GM18517 (cell line): ENCODE data around the gene ZNF217.
A peak's percentile ranks its signal among the peaks of the same experiment; 100 is the strongest.
"Not testable (repeated sequence)": the region's sequence is repeated elsewhere in the genome, so short reads cannot be mapped to it uniquely, and the experiment has no call there.

Experiments
- ATAC-seq: cut with Tn5 transposase; IDR thresholded peaks from one replicate; pipeline ENCODE4 v1.9.1; 2021; ENCODE audit warnings: mild to moderate bottlenecking, moderate library complexity; ENCODE audit not compliant: unreplicated experiment

The ZNF217 gene

DNA sequence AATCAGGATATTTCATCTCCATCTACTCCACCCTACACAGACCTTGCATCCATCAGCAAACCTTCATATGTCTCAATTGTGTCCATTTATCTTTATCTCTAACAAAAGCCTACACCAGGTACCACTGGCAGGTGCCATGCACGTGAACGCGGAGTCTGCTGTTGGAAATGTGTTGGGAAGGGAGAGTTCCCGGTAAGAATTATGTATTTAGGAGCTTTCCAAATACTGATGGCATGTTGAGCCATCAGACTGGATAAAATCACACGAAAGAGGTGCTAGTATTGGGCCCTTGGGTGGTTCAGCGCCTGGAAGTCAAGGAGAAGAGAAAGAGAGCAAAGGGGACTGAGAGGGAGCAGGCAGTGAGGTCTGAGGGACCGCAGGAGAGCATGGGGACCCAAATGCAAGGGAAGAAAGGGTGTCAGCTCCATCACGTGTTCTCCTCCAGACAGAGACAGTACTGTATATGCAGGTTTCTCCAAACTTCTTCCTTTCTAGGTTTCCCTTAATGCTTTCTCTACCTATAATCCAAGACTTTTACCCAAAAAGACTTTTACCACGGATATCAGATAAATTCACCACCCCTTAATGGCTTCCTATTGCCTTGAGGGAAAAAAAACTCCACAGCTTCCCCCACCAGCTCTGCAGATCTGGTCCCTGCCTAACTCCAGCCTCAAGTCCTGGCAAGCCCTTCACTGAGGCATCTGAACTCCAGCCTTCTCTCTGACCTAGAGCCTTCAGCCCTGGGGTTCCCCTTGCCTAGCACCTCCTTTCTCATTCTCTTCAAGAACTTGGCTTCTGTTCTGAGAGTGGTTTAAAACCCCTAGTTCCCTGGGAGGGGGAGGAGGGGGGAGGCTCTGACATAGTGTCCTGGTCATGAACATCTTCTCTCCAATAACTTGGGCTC, 4.8 kb upstream of the ZNF217 start:
- no peak for ATAC-seq

GRCh38 chr20:53597521-53598120, 4.0 kb upstream of the ZNF217 start:
- ATAC-seq = no peak

GRCh38 chr20:53597030-53597482, 3.4 kb upstream of the ZNF217 start:
- no peak for ATAC-seq

- ATAC-seq = not testable (repeated sequence)
Measured at GRCh38 chr20:53596189-53597001, 2.8 kb upstream of the ZNF217 start.

DNA sequence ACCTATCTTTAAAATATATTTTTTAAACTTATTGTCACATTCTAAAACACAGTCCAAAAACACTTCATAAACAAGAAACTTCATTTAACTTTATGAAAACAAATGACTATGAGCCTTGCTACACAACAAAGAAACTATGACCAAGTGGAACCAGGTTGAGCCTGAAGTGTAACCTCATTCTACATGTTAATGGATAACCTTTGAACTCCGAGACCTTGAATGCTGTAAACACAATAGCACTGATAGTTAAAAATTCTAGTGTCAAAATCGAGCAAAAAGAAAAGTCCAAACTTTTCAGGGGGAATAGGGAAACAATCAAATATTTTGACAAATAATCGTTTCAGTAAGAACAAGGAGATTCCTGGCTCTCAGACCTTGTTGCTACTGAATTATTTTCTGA, 2.1 kb upstream of the ZNF217 start:
- not testable (repeated sequence) for ATAC-seq

GRCh38 chr20:53595018-53595378, 1.4 kb upstream of the ZNF217 start:
- ATAC-seq = no peak

- peak; percentile 56 for ATAC-seq
Measured at GRCh38 chr20:53594068-53595017, 704 bp upstream of the ZNF217 start.

DNA sequence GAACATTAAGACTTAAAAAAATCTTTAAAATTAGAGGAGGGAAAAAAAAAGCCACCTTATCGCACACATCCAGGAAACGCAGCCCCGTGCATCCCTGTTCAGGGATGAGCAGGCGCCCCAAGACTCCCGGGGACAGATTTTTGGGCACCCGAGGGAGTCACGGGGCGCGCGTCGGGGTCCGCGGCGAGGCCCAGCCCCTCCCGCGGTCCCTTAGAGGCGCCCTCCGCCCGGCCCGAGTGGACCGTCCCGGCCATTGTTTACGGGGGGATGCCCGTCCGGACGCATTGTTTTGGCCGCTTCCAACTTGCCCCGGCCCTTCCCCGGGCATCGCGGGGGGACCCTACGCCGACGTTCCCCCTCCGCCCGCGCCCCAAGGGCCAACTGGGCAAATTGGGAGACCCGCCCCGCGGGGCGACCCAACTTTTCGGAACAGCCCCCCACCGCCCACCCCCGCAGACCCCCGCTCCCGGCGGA, 610 bp downstream of the ZNF217 start:
- no peak for ATAC-seq

- not testable (repeated sequence) for ATAC-seq
Measured at GRCh38 chr20:53592454-53592991, 1.1 kb downstream of the ZNF217 start.

DNA sequence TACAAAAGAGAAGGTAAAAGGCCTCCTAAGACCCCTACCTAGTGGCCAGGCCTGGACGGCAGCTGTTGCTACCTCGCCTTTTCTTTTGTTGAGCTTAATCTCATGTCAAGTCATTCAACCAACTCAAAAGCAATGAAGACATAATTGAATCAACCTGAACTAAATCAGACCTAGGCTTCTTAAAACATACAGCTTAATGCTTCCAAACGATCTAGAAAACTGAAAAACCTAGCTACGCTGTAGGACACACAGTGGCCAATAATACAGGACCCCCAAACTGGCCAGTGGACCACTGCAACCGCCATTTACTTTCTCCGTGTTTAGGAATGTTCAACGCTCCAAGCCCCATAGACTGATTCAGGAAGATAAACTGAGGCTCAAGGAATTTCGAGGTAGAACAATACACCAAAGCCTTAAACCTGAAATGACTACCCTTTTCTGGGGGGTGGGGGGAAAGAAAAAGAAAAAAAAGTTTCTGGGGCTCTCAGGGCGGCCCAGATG, 1.6 kb downstream of the ZNF217 start:
- not testable (repeated sequence) for ATAC-seq

DNA sequence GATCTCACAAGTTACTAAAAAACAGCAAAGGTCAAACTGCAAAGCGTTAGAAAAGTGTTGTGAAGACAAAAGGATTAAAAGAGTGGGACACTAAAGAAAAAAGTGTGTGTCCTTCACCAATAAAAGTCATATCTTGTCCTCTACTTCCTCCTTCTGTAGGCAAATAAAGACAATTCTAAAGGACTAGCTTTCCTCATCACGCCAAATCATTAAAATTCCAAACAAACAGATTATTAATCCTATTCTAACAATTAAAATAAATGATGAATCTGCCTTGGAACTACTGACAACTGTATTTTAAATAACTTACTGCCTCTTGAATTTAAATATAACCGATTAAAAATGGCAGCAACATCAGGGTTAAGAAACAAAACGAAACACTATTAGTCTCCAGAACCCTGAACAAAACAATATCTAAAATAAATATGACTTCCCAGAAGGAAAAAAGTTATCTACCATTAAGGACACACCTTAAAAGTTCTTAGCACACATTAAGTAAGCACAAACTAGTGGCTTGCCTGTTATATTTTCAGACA, 2.4 kb downstream of the ZNF217 start:
- ATAC-seq = not testable (repeated sequence)

DNA sequence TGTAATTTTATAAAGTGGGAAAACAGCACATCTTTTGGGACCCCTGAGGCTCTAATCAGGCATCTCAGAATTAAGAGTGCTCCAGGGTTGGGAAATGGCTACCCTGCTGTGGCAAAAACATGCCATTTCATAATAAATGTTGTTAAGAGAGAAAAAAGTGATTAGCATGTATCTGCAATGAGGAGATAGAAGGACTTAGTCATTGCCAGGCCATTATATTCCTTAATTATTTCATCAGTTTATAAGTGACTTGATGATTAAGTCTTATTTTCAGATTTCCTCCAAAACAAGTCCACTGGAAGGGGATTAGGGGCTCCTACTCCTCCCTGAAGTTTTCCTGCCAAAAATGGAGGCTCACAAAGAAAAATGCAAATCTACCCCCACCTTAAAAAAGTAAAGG, 3.0 kb downstream of the ZNF217 start:
- ATAC-seq = not testable (repeated sequence)

DNA sequence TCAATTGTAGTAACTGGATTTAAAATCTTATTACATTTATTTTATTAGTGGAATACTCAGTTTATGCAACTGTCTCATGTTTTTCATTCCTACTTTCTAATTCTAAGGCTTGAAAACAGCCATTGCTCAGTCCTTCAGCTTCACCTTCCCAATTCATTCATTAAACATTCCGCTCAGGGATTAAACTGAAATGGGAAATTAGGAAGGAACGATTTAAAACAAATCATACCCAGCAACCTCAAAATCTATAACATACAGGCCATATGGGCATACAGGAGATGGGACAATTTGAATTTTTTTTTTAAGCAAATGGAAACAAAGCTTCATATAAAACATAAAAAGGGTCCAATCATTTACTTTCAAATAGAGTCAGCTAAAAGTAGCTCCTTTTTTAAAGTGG, 3.5 kb downstream of the ZNF217 start:
- not testable (repeated sequence) for ATAC-seq

DNA sequence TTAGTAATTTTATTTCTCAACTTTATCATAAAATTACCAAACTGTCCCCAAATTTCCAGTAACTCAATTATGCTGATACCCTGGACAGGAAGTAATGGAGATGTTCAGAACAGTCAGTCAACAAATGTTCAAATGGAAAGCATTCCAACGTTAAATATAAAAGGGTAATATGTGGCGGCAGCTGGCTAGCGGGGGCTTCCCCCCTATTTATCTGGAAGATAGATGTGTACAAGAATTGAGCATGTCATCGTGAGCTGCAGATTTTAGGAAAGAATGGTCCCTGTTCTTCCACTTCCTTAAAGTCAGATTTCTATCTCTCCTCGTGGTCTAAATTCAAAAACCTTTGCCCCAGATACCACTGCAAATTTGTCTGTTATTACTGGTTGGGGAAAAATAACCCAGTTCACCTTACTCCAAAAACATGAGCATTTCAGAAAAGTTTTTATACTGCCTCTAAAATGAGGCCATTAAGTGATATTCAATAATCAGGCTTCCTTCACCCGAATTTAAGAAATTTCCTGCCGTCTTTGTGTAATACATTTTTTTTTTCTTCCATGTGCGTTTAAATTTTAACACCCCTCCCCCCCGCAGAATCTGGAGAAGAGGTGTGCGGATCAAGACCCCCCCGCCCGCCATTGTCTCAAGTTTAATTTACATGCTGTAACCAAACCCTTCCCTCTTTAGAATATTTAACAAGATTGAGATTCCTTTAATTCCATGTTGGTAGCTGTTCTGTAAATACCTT, 4.1 kb downstream of the ZNF217 start:
- not testable (repeated sequence) for ATAC-seq

DNA sequence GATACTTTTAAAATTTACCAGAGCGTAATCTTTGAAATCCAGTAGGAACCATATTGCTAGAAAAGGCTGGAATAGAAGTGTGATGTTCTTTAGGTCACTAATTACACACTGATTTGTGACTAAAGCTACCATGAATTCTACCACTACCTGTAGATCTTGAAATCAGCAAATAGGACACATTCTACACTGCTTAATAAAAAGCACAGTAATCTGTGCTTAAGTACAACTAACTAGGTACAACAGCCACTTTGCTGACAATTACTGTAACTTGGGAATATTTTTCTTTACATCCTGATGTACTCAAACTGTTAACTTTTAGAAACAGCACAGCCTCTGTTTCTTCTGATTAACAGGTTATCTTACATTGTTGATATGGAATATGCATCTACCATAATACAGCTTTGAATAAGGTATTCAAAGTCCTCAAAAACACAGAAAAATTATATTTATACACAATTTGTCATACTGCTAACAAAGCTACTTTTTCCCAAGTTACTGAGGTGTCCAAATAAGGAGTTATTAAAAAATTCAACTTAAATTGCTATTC, 6.4 kb downstream of the ZNF217 start:
- ATAC-seq = not testable (repeated sequence)

DNA sequence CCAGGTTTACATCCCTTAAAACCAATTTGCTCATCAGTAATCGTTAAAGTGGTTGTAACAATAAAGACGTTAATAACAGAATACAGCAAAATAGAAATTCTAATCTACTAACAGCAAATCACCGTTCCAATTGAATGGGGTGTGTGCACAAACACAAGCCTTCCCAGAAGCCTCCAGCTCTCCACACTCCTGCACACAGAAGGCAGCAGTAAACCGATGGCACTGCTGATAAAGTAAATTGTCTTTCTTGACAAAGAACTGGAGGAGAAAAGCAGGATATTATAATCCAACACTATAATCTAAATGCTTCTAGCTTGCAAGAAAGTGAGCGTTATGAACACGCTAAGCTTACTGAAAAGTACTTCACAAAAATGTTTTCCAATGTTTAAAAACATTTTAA, 7.0 kb downstream of the ZNF217 start:
- no peak for ATAC-seq

DNA sequence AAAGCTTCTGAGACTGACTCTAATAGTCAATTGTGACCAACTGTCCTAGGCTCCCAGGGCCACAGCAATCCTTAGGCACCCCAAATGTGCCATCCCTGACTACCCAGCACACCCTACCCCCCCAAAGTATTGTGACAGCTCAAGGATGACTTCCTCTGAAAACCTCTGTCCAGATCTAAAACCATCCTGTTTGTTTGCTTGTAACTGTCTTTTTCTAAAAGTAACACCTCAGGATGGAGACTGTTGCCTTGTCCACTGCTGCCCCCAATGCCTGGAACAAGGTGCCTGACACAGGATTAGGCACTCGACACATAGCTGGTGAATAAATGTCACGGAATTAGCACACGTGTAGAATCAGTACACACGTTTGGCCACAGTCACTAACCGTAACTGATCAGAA, 7.7 kb downstream of the ZNF217 start:
- not testable (repeated sequence) for ATAC-seq

- ATAC-seq = not testable (repeated sequence)
Measured at GRCh38 chr20:53585004-53585569, 8.6 kb downstream of the ZNF217 start.
